Measurements from ENCODE around the gene ATP6V0A4.
"Not testable (repeated sequence)": the region's sequence is repeated elsewhere in the genome, so short reads cannot be mapped to it uniquely, and the experiment has no call there.

Gene ATP6V0A4

GRCh38 chr7:138716889-138717288, 81.1 kb downstream of the ATP6V0A4 start:
- TF ChIP-seq ZNF274 (IDR thresholded peaks at IDR 0.05; ENCODE audit: low read depth, low read length), result no peak
- H3K4me3 ChIP-seq (ENCODE audit: low read length), result no peak overlapping the region

DNA sequence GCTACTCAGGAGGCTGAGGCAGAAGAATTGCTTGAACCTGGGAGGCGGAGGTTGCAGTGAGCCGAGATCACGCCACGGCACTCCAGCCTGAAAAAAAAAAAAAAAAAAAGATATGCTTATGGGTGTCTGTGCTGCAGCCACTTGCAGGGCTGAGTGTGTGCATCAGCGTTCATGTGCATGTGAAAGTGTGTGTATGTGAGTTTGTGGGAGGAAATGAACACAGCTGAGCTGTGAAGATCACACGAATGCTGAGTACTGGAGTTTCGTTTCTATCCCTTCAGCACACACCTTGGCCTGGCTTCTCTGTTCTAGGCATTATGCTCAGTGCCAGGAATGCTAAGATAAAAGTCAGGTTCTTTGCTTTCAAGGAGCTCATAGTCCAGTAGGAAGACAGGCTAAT, 84.8 kb downstream of the ATP6V0A4 start:
- no peak overlapping the region for H3K4me3 ChIP-seq (ENCODE audit: low read length)
- no peak for TF ChIP-seq ZNF274 (IDR thresholded peaks at IDR 0.05; ENCODE audit: low read depth, low read length)

DNA sequence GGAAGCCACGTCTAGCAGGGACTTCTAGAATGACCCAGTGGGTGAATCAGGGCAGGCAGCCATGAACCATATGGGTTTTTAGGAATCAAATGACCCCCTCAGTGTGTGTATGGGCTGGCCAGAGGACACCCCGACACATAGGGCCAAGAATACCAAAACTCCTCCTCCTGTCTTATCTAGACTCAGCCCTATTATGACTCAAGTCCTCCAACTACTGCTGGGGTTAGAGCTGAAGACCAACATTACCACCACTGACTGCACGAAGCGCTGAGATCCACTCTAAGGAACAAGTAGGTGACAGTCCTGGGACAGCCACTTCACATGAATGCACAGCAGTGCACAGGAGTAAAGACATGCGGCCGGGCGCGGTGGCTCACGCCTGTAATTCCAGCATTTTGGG, 85.3 kb downstream of the ATP6V0A4 start:
- no peak overlapping the region for H3K4me3 ChIP-seq (ENCODE audit: low read length)
- TF ChIP-seq ZNF274 (IDR thresholded peaks at IDR 0.05; ENCODE audit: low read depth, low read length), result no peak

GRCh38 chr7:138710536-138711385, 87.2 kb downstream of the ATP6V0A4 start:
- H3K4me3 ChIP-seq (ENCODE audit: low read length), result no peak overlapping the region
- no peak for TF ChIP-seq ZNF274 (IDR thresholded peaks at IDR 0.05; ENCODE audit: low read depth, low read length)

DNA sequence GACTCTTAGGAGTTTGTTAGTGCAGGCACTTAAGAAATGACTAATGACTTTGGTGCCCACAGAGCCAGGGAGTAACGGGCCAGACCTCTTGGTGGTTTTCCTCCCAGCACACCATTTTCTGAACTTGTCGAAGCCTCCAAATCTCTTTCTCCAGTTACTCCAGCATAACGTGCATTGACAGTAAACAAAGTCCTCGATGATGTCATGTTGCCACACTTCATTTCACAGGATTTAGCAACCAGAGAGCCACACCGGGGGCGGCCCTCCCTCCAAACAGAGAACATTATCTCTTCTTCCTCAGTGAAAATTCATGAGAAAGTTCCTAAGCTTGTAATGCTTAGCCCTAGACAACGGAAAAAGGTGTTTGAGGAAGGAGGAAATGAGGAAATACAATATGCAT, 92.8 kb downstream of the ATP6V0A4 start:
- H3K4me3 ChIP-seq (ENCODE audit: low read length), result no peak overlapping the region
- TF ChIP-seq ZNF274 (IDR thresholded peaks at IDR 0.05; ENCODE audit: low read depth, low read length), result no peak

DNA sequence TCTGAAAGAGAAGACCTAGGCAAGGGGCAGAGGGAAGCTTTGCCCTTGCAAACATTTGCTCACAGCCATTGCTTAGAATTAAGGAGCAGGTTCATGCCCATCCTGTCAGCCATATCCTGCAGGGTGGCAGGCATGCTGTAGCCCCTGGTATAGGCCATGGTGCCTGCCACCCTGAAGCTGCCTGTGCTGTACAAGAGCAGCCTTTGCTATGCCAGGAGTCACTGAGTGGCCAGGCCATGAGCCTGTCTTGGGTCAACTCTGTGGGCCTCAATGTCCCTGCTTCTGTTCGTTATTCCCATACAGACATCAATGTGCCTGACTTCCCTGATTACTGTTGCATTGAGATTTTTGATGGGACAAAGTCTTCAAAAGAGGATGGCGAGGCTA, 96.5 kb downstream of the ATP6V0A4 start:
- no peak for TF ChIP-seq ZNF274 (IDR thresholded peaks at IDR 0.05; ENCODE audit: low read depth, low read length)
- no peak overlapping the region for H3K4me3 ChIP-seq (ENCODE audit: low read length)

- H3K4me3 ChIP-seq (ENCODE audit: low read length), result no peak within 1 kb of the TSS
- TF ChIP-seq ZNF274 (IDR thresholded peaks at IDR 0.05; ENCODE audit: low read depth, low read length), result no peak
Measured at GRCh38 chr7:138700857-138701536, 97.0 kb downstream of the ATP6V0A4 start, which contains the start of gene SVOPL. SVOPL (minus strand) TSS chr7:138701362; CDS start chr7:138679045, 22,317 bp downstream.

DNA sequence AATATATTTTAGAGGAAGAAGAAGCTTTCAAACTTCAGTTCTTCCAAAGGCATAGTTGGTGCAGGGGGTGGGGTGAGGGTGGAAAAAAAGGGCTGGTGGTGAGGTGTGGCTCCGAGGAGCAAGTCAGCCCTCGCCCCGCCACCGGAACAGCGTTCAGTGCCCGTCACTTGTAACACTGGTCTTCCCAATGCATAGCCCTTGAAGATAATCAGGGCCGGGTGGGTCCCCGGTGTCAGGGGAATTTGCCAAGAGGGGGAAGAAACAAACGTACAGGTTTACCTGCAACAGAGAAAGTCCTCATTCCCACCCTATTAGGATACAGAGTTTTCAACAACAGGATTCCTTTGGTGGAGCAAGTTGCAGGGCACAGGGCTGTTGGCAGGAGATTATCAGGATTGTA, 98.3 kb downstream of the ATP6V0A4 start:
- TF ChIP-seq ZNF274 (IDR thresholded peaks at IDR 0.05; ENCODE audit: low read depth, low read length), result no peak
- H3K4me3 ChIP-seq (ENCODE audit: low read length), result no peak overlapping the region

DNA sequence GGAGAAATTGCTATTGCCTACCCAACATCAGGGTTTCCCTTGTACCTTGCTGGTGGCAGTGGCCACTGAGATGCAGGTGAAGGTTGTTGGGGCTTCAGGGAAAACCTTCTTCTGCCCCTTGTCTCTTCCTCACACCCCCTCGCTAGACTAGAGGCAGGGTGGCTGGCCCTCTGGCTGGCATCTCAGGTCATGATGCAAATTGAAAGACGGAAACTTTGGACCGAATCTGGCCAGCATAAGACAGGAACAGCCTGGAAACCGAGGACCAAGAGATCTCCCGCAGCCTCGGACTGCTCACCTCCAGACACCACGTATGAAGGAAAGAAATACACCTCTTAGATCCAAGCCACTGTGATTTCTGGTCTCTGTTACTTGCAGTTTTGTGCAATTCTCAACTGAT, 99.7 kb downstream of the ATP6V0A4 start:
- no peak for TF ChIP-seq ZNF274 (IDR thresholded peaks at IDR 0.05; ENCODE audit: low read depth, low read length)

GRCh38 chr7:138697535-138698182, 100.3 kb downstream of the ATP6V0A4 start:
- TF ChIP-seq ZNF274 (IDR thresholded peaks at IDR 0.05; ENCODE audit: low read depth, low read length), result no peak
- H3K4me3 ChIP-seq (ENCODE audit: low read length), result no peak overlapping the region

More for the DNA sequence above, 99.7 kb downstream of the ATP6V0A4 start:
- H3K4me3 ChIP-seq (ENCODE audit: low read length), result no peak overlapping the region

DNA sequence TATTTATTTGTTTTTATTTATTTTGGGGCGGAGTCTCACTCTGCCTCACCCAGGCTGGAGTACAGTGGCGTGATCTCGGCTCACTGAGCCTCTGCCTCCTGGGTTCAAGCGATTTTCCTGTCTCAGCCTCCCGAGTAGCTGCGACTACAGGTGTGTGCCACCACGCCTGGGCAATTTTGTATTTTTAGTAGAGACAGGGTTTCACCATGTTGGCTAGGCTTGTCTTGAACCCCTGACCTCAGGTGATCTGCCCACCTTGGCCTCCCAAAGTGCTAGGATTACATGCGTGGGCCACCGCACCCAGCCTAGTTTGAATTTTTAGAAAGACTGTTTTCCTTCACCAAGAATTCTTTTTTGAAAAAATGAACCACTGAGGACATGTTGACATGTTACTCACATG, 102.2 kb downstream of the ATP6V0A4 start:
- H3K4me3 ChIP-seq (ENCODE audit: low read length), result not testable (repeated sequence)

DNA sequence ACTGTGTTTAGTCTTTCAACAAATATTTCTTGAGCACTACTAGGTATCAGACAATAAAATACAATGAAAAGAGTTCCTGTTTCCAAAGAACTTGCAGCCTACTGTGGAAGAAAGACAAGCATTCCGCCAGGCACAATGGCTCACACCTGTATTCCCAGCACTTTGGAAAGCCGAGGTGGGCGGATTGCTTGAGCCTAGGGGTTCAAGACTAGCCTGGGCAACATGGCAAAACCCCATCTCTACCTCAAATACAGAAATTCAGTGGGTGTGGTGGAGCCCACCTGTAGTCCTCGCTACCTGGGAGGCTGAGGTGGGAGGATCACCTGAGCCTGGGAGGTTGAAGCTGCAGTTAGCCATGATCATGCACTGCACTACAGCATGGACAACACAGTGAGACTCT, 102.9 kb downstream of the ATP6V0A4 start:
- TF ChIP-seq ZNF274 (IDR thresholded peaks at IDR 0.05; ENCODE audit: low read depth, low read length), result no peak
- H3K4me3 ChIP-seq (ENCODE audit: low read length), result no peak overlapping the region

DNA sequence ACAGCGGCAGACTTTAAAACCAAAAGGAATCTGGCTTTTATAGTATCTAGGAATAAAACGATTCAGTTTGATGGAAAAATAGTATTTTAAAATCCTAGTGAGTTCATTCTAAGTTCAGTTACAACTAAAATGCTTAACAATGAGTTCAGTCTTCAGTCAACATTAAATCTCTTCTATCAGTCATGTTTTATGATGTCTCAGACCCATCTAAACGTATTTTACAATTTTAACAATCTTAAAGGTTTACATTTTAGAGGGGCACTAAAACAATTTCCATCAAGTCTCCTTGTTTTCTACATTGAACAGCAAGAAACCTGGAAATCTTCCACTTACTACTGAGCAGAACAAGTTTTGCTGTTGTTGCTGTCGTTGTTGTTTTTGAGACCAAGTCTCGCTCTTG, 106.8 kb downstream of the ATP6V0A4 start:
- no peak overlapping the region for H3K4me3 ChIP-seq (ENCODE audit: low read length)
- TF ChIP-seq ZNF274 (IDR thresholded peaks at IDR 0.05; ENCODE audit: low read depth, low read length), result no peak

DNA sequence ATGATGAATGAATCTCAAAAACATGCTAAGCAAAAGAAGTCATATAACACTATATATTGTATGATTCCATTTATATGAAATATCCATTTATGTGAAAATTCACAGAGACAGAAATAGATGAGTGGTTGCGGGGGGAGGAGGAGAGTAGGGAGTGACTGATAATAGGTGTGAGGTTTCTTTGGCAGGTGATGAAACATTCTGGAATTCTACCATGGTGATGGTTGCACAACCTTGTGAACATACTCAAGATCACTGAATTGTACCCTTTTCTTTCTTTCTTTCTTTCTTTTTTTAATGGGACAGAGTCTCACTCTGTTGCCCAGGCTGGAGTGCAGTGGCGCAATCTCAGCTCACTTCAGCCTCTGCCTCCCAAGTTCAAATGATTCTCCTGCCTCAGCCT, 107.5 kb downstream of the ATP6V0A4 start:
- TF ChIP-seq ZNF274 (IDR thresholded peaks at IDR 0.05; ENCODE audit: low read depth, low read length), result no peak
- no peak overlapping the region for H3K4me3 ChIP-seq (ENCODE audit: low read length)

- not testable (repeated sequence) for H3K4me3 ChIP-seq (ENCODE audit: low read length)
Measured at GRCh38 chr7:138688037-138688436, 110.0 kb downstream of the ATP6V0A4 start.

Measured in GM08714 (cell line).